Embryonic facial prominence (tissue), 1 donor: ENCODE results near the gene PLPPR3.
"Not testable (repeated sequence)": the region's sequence is repeated elsewhere in the genome, so short reads cannot be mapped to it uniquely, and the experiment has no call there.

Source experiments
- DNase-seq: peaks from one replicate; pipeline ENCODE4 v3.0.0-alpha.2; 2016; ENCODE audit errors: extremely low spot score

Gene PLPPR3

GRCh38 chr19:827710-828321 is 6.1 kb upstream of the PLPPR3 start, which contains the start of gene AZU1:
TSS of gene AZU1 (plus strand) at chr19:827837. CDS start at chr19:827847, 10 bp downstream.
- no peak for DNase-seq

DNA sequence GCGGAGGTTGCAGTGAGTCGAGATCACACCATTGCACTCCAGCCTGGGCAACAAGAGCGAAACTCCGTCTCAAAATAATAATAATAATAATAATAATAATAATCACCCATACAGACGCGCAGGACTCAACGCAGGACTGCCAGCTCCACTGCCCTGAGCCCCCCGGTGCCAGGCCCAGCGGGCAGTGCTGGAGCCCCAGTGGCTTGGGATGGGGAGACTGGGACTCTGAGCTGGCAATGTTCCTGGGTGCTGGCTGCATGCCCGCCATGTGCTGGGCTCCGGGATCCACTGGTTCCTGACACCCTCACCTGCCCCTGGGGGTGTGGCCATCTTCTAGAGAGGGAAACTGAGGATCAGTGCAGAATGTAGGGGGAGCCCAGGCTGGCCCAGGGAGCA is 5.6 kb upstream of the PLPPR3 start:
- no peak for DNase-seq

DNA sequence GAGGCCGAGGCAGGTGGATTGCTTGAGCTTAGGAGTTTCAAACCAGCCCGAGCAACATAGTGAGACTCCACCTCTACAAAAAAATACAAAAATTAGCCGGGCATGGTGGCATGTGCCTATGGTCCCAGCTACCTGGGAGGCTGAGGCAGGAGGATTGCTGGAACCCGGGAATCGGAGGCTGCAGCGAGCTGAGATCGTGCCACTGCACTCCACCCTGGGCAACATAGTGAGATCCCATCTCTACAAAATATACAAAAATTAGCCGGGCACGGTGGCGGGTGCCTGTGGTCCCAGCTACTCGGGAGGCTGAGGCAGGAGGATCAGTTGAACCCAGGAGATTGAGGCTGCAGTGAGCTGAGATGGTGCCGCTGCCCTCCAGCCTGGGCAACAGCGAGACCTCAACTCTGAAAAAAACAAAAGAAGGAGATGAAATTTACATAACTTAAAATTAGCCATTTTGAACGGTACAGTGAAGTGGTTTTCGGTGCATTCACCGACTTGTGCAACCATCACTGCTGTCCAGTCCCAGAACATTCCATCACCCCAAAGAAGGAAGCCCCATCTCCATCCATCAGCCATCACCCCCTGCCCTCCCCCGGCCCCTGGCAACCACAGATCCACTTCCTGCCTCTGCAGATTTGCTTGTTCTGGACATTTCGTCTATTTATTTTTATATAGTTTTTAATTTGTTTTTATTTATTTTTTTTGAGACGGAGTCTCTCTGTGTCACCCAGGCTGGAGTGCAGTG is 4.3 kb upstream of the PLPPR3 start:
- DNase-seq: no peak

DNA sequence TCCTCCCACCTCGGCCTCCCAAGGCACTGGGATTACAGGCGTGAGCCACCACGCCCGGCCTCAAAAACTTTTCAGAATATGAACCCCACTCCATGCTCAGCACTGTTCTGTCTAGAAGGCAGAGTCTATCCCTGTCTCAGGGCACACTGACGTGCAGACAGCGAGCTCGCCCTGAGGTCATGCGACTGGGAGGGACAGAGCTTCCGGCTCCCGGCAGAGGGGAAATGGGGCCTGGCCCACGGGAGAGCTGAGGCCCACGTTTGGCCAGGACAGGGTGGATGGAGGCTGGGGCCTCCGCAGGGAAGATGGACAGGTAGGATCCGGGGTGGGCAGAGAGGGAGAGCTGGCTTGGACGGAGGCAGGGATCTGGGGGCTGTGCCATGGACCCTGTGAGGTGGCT is 3.1 kb upstream of the PLPPR3 start:
- no peak for DNase-seq

DNA sequence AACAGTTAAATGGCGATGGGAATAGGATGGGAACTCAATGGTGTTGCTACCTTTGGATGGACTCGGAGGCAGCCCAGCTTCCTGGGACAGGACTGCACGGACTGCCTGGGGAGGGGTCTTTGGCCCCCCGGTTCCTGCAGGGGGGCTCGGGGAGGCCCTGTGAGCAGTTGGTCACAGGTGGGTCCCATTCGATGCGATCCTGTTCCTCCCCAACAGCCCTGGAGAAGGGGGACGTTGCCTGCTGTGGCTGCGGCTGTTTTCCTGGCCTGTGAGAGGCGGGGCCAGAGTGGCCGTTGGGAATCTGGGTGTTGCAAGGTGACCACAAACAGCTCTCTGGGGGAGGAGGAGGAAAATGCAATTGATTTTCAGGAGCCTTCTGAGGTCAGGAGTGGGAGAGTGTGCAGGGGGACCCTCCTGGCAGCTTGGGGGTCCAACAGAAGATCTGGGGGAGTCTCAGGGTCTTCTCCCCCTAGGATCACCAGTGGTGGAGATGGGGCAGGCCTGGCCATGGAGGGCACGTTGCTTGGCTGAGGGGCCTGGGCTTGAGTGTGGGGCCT is 1.9 kb upstream of the PLPPR3 start:
- DNase-seq: no peak

GRCh38 chr19:821231-821824 is 427 bp downstream of the PLPPR3 start:
- DNase-seq: no peak

DNA sequence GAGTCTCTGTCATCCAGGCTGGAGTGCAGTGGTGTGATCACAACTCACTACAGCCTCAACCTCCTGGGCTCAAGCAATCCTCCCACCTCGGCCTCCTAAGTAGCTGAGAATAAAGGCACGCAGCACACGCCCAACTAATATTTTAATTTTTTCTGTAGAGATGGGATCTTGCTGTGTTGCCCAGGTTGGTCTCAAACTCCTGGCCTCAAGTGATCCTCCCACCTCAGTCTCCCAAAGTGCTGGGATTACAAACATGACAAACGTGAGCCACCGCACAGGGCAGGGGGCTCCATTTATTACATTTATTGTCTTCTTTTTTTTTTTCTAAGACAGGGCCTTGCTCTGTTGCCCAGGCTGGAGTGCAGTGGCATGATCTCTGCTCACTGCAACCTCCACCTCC is 1.5 kb downstream of the PLPPR3 start:
- not testable (repeated sequence) for DNase-seq

DNA sequence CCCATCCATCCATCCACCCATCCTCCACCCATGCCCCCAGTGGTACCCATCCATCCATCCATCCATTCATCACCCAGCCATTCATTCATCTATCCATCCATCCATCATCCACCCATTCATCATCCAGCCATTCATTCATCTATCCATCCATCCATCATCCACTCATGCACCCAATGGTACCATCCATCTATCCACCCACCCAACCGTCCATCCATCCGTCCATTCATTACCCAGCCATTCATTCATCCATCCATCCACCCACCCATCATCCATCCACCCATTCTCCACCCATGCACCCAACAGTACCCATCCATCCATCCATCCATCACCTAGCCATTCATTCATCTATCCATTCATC is 5.3 kb downstream of the PLPPR3 start:
- DNase-seq: no peak

GRCh38 chr19:815775-816499 is 5.8 kb downstream of the PLPPR3 start:
- no peak for DNase-seq

GRCh38 chr19:815079-815774 is 6.5 kb downstream of the PLPPR3 start:
- DNase-seq: no peak

DNA sequence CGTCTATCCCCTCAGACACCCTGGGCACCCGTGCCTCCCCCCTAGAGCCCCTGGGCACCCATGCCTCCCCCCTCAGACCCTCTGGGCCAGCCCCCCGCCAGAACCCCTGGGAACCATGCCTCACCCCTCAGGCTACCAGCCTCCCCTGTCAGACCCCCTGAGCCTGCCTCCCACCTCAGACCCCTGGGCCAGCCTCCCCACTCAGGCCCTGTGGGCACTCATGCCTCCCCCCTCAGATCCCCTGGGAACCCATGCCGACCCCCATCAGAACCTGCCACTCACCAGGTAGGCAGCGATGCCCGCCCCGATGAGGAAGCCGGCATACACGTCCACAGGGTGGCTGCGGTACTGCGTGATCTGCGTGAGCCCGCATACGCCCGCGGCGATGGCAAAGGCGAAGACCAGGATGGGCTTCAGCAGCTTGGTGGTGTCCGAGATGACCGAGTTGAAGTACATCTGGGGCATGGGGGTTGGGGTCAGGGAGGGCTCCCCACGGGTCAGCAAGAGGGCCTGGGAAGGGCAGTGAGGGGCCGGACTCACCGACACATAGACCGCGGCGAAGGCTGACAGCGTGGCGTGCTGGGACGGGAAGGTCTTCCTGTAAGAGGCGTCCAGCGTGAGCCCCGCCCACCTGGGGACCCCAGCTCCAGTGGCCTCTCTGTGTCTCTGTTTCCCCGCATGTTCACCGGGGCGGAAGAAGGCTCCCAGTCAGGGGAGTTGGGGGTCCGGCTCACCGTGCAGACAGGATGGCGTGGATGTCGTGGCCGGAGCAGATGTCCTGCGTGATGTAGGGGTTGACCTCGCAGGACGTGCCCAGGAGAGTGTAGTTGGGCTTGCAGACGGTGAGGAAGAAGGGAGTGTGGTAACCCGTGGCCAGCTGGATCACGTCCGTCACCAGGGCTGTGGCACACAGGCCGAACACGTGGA is 7.3 kb downstream of the PLPPR3 start:
- no peak for DNase-seq

DNA sequence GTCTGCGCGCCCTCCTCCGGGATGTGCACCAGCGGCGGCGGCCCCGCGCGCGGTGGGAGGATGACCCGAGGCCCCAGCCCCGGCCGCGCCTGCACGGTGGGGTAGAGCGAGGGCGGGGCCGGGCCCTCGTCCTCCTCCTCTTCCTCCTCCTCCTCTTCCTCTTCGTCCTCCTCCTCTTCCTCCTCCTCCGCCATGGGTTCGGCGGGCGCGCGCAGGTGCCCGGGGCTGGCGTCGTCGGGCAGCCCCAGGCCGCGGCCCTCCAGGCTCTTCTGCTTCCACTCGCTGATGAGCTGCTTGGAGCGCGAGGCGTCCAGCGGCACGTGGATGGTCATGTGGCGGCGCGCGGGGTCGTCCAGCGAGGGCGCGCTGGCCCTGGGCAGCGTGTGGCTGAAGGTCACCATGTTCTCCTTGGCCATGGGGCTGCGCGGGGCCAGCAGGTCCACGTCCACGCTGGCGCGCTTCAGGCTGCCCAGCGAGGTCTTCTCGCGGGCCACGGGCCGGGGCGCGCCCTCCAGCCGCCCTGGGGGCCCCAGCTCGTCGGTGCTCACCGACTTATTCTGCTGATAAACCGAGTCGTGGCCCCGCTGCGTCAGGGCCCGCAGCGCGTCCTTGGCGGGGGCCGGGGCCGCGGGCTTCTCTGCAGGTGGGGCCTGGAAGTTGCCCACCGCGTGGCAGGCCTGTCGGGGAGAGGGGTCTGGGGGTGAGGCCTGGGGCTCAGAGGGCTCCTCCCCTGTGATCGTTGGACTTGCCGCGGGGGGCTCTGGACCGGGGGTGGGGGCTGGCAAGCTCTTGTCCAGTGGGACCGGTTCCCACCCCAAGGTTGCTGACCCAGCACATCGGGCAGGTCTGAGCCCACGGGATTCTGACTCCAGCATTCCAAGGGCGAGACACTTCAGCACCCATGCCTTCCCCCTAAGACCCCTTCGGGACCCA is 8.3 kb downstream of the PLPPR3 start:
- DNase-seq: no peak

- no peak for DNase-seq
These were observed 9.0 kb downstream of the PLPPR3 start for GRCh38 chr19:812747-813218.

- no peak for DNase-seq
These were observed 9.6 kb downstream of the PLPPR3 start for GRCh38 chr19:812049-812746.

DNA sequence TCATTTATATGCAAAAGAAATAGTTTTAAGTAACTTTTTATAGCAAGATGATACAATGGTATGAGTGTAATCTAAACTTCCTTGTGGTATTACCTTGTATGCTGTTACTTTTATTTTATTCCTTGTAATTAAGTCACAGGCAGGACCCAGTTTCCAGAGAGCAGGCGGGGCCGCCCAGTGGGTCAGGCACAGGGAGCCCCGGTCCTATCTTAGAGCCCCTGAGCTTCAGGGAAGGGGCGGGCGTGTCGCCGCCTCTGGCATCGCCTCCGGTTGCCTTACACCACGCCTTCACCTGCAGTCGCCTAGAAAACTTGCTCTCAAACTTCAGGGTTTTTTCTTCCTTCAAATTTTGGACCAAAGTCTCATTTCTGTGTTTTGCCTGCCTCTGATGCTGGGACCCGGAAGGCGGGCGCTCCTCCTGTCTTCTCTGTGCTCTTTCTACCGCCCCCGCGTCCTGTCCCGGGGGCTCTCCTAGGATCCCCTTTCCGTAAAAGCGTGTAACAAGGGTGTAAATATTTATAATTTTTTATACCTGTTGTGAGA is 10.2 kb downstream of the PLPPR3 start:
- DNase-seq: no peak

- DNase-seq: no peak
These were observed 10.8 kb downstream of the PLPPR3 start for GRCh38 chr19:810883-811489.

DNA sequence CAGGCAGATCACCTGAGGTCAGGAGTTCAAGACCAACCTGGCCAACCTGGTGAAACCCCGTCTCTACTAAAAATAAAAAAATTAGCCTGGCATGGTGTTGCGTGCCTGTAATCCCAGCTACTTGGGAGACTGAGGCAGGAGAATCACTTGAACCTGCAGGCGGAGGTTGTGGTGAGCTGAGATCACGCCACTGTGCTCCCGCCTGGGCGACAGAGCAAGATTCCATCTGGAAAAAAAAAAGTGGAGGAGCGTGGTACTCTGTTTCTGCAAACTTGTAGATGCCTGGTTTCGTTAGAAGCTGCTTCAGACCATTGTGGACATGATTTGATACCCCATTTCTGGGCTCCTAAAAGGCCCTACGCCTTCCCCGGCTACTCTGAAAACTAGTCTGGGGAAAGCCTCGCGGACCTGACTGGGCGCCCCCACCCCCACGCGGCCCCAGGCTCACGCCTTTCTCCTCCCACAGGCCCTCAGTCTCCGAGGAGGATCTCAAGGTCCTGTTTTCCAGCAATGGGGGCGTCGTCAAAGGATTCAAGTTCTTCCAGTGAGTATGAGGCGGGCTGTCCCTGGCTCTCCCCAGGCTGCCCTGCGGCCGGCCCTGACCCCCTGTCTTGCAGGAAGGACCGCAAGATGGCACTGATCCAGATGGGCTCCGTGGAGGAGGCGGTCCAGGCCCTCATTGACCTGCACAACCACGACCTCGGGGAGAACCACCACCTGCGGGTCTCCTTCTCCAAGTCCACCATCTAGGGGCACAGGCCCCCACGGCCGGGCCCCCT is 11.5 kb downstream of the PLPPR3 start:
- DNase-seq: no peak
